HG02678 (cell line): Measurements from ENCODE around the gene MYO1G.
"Not testable (repeated sequence)": the region's sequence is repeated elsewhere in the genome, so short reads cannot be mapped to it uniquely, and the experiment has no call there.

Experiments used
- ATAC-seq: cut with Tn5 transposase; IDR thresholded peaks from one replicate; pipeline ENCODE4 v1.9.1; 2021; ENCODE audit warnings: mild to moderate bottlenecking, moderate library complexity; ENCODE audit not compliant: unreplicated experiment

MYO1G gene

GRCh38 chr7:44978511-44979366 is at the start of gene MYO1G:
TSS of gene MYO1G (minus strand) at chr7:44979015. CDS start at chr7:44978961, 54 bp downstream.
- ATAC-seq: peak; percentile 61

GRCh38 chr7:45028138-45028919 is 49.5 kb upstream of the MYO1G start:
- ATAC-seq: no peak

- ATAC-seq: peak; percentile 10
Measured at GRCh38 chr7:45027774-45028114, 48.9 kb upstream of the MYO1G start.

- ATAC-seq: peak; percentile 59
Measured at GRCh38 chr7:45026984-45027773, 48.4 kb upstream of the MYO1G start.

- ATAC-seq: no peak
Measured at GRCh38 chr7:45026013-45026412, 47.2 kb upstream of the MYO1G start.

GRCh38 chr7:45025473-45025872 is 46.7 kb upstream of the MYO1G start:
- ATAC-seq: not testable (repeated sequence)

GRCh38 chr7:45024126-45024744 is 45.4 kb upstream of the MYO1G start:
- no peak for ATAC-seq

- peak; percentile 83 for ATAC-seq
Measured at GRCh38 chr7:45021604-45022296, 42.9 kb upstream of the MYO1G start.

GRCh38 chr7:45020915-45021314 is 42.1 kb upstream of the MYO1G start:
- no peak for ATAC-seq

GRCh38 chr7:45017253-45017652 is 38.4 kb upstream of the MYO1G start:
- ATAC-seq: no peak

- no peak for ATAC-seq
Measured at GRCh38 chr7:45015313-45015712, 36.5 kb upstream of the MYO1G start.

- no peak for ATAC-seq
Measured at GRCh38 chr7:45013465-45013967, 34.7 kb upstream of the MYO1G start.

- peak; percentile 77 for ATAC-seq
Measured at GRCh38 chr7:45007571-45008328, 28.9 kb upstream of the MYO1G start.

- no peak for ATAC-seq
Measured at GRCh38 chr7:45007106-45007505, 28.3 kb upstream of the MYO1G start.

- no peak for ATAC-seq
Measured at GRCh38 chr7:45003789-45004188, 25.0 kb upstream of the MYO1G start.

- no peak for ATAC-seq
Measured at GRCh38 chr7:45001826-45002225, 23.0 kb upstream of the MYO1G start.

GRCh38 chr7:45001138-45001694 is 22.4 kb upstream of the MYO1G start:
- ATAC-seq: peak; percentile 32

GRCh38 chr7:45000093-45001032 is 21.5 kb upstream of the MYO1G start, which contains the start of gene CCM2:
TSS of gene CCM2 (plus strand) at chr7:45000201. CDS start at chr7:45000334, 133 bp downstream.
- ATAC-seq: no peak
